OCI-LY3 (cell line): ENCODE measurements around the gene RFX4.

Experiments used
- H2AFZ ChIP-seq: fragments of 200-600, 300-600 bp; shearing (Covaris generic); 2 replicates; pipeline ENCODE4 v1.6.0; 2014; ENCODE audit warnings: antibody characterized with exemption, low read depth, low read length
- H3K27ac ChIP-seq: fragments of 200-600, 300-600 bp; sonication (generic); 2 replicates; pipeline ENCODE4 v1.5.1; 2014; ENCODE audit warnings: mild to moderate bottlenecking, low read length, moderate library complexity, mixed read lengths
- H3K27me3 ChIP-seq: fragments of 200-600, 300-600 bp; sonication (generic); 2 replicates; pipeline ENCODE4 v1.6.1; 2014; ENCODE audit warnings: low read depth, low read length, mixed read lengths
- H3K36me3 ChIP-seq: fragments of 200-600, 300-600 bp; sonication (generic); replicated peaks from 2 replicates; pipeline ENCODE3; 2014; ENCODE audit warnings: low read depth, low read length, mixed read lengths
- H3K4me1 ChIP-seq: fragments of 300-600, 200-600 bp; sonication (generic); 2 replicates; pipeline ENCODE4 v1.6.1; 2014; ENCODE audit warnings: low read length, mixed read lengths
- H3K4me2 ChIP-seq: fragments of 200-600, 300-600 bp; sonication (generic); 2 replicates; pipeline ENCODE4 v1.6.1; 2014; ENCODE audit warnings: low read length, mixed read lengths
- H3K4me3 ChIP-seq: fragments of 300-600, 200-600 bp; sonication (generic); 2 replicates; pipeline ENCODE4 v1.5.1; 2014; ENCODE audit warnings: antibody characterized with exemption, mild to moderate bottlenecking, low read length, moderate library complexity
- H3K79me2 ChIP-seq: fragments of 300-600, 200-600 bp; shearing (Covaris generic); 2 replicates; pipeline ENCODE4 v1.6.1; 2014; ENCODE audit warnings: mild to moderate bottlenecking, low read length, mixed read lengths
- H3K9ac ChIP-seq: fragments of 300-600, 200-600 bp; shearing (Covaris generic); 2 replicates; pipeline ENCODE4 v1.6.0; 2014; ENCODE audit warnings: mild to moderate bottlenecking, low read length, moderate library complexity
- H3K9me3 ChIP-seq: fragments of 200-600, 300-600 bp; shearing (Covaris generic); 2 replicates; pipeline ENCODE4 v1.6.1; 2014; ENCODE audit warnings: low read length, mixed read lengths; ENCODE audit not compliant: insufficient read depth
- H4K20me1 ChIP-seq: fragments of 200-600, 300-600 bp; sonication (generic); 2 replicates; pipeline ENCODE4 v1.6.1; 2016; ENCODE audit warnings: low read length, mixed read lengths; ENCODE audit not compliant: insufficient read depth
- EZH2phosphoT487 ChIP-seq: fragments of 200-600 bp; shearing (Covaris generic); IDR thresholded peaks from 2 replicates; pipeline ENCODE4 v1.6.1; 2018; ENCODE audit warnings: antibody characterized with exemption, mixed run types, low read depth
- TF ChIP-seq, protein P1 (sequence below): fragments of 200-600, 300-600 bp; sonication (generic); IDR thresholded peaks from 2 replicates; pipeline ENCODE4 v1.5.1; 2014; ENCODE audit warnings: antibody characterized with exemption, low read length, low read depth

Gene RFX4

DNA sequence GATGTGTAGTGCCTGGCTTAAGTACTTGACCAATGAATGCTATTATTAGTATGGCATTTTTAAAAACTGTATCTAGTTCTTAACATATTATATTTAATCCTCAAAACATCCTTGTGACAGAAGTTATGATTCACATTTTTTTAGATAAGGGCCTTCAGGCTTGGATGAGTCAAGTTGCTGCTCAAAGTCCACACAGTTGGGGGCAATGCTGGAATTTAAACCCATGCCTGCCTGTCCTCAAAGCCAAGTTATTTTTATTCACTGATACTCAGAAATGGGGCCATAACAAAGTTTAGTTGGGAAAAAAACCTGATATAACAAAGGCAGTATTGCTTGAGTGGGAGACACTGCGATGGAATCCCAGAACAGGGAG lies 50.6 kb downstream of the RFX4 start:
- Histone ChIP-seq H3K27me3 (peaks cover 27% of the 10 kb centered on the region), H3K79me2 (no peaks in the 10 kb centered on the region), H3K27ac (no peak overlapping the region), H3K4me1 (no peaks in the 10 kb centered on the region), H3K36me3 (no peaks in the 10 kb centered on the region), H2AFZ (no peak overlapping the region), H3K9ac (no peak overlapping the region), H3K9me3 (no peaks in the 10 kb centered on the region), H3K4me2 (no peak overlapping the region), H3K4me3 (no peak overlapping the region), H4K20me1 (no peaks in the 10 kb centered on the region)
- TF ChIP-seq, protein P1, sequence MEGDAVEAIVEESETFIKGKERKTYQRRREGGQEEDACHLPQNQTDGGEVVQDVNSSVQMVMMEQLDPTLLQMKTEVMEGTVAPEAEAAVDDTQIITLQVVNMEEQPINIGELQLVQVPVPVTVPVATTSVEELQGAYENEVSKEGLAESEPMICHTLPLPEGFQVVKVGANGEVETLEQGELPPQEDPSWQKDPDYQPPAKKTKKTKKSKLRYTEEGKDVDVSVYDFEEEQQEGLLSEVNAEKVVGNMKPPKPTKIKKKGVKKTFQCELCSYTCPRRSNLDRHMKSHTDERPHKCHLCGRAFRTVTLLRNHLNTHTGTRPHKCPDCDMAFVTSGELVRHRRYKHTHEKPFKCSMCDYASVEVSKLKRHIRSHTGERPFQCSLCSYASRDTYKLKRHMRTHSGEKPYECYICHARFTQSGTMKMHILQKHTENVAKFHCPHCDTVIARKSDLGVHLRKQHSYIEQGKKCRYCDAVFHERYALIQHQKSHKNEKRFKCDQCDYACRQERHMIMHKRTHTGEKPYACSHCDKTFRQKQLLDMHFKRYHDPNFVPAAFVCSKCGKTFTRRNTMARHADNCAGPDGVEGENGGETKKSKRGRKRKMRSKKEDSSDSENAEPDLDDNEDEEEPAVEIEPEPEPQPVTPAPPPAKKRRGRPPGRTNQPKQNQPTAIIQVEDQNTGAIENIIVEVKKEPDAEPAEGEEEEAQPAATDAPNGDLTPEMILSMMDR, result no peak
- no peak for TF ChIP-seq EZH2phosphoT487

DNA sequence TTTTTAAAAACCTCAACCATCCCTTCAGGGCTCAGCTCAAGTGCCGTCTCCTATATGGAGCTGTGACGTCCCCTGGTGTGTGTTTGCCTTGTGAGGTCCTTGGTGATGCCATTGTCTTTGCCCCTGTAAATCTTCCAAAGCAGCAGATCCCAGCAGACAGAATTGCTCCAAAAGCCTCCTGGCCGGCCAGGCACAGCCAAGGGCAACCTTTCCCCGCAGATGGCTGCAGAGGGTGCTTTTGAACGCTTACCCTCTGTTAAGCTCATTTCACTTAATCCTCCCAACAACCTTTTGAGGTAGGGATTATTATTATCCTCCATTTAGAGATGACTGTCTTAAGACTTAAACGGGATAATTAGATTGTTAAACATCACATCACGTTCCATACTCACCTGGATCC lies 51.4 kb downstream of the RFX4 start:
- TF ChIP-seq, protein P1, result no peak
- TF ChIP-seq EZH2phosphoT487, result no peak
- Histone ChIP-seq H2AFZ (no peak overlapping the region), H3K9ac (no peak overlapping the region), H3K4me2 (no peak overlapping the region), H3K27me3 (peaks cover 27% of the 10 kb centered on the region), H3K4me1 (no peaks in the 10 kb centered on the region), H3K9me3 (no peaks in the 10 kb centered on the region), H3K27ac (no peak overlapping the region), H3K4me3 (no peak overlapping the region), H4K20me1 (no peaks in the 10 kb centered on the region), H3K36me3 (no peaks in the 10 kb centered on the region), H3K79me2 (no peaks in the 10 kb centered on the region)

DNA sequence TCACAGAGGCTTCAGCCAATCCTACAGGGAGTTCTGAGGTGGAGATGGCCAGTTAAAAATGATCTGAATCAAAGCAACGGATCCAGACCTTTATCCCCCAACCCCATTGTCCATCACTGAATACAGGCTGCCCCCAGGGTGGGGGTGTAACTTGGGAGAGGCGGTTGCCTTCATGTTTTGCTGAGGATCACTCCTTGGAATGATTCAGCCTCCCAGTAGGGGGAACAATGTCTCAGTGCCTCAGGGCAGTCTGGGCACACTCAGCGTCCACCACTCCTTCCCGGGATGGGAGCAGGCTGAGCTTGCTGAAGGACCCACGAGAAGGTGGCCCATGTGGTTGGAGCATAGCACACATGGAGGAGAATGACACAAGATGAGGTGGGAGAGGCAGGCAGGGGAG lies 60.2 kb downstream of the RFX4 start:
- TF ChIP-seq, protein P1, result no peak
- TF ChIP-seq EZH2phosphoT487, result no peak
- Histone ChIP-seq H2AFZ (no peak overlapping the region), H3K9me3 (no peaks in the 10 kb centered on the region), H3K27me3 (peaks cover 14% of the 10 kb centered on the region), H3K9ac (no peak overlapping the region), H3K4me2 (no peak overlapping the region), H3K4me3 (no peak overlapping the region), H4K20me1 (no peaks in the 10 kb centered on the region), H3K79me2 (no peaks in the 10 kb centered on the region), H3K4me1 (no peaks in the 10 kb centered on the region), H3K36me3 (no peaks in the 10 kb centered on the region), H3K27ac (no peak overlapping the region)

DNA sequence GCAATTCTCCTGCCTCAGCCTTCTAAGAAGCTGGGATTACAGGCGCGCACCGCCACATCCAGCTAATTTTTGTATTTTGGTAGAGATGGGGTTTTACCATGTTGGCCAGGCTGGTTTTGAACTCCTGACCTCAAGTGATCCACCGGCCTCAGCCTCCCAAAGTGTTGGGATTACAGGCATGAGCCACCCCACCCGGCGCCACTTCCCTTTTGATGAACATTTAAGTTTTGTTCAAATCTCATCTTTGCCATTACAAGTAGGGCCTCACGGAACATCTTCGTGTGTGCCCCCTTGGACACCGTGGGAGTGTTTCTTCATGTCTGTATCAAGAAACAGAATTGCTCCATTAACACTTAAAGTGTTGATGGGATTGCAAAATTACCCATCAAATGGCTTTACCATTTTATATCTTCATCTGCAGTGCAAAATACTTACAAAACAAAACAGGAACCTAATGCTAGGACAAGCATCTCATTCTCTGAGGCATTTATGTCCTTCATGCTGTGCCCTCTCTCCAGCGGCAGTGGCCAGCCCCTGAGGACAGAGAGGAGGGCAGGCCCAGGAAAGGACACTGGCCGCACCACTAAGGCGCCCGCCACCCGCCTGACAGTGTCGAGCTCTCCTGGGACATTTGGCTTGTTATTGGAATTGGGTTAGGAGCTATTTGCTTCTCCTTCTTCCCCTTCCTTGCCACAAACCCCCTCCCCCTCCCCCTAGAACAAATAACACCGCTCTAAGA lies 61.7 kb downstream of the RFX4 start:
- Histone ChIP-seq H3K36me3 (no peaks in the 10 kb centered on the region), H3K4me1 (no peaks in the 10 kb centered on the region), H2AFZ (no peak overlapping the region), H3K9ac (no peak overlapping the region), H3K9me3 (no peaks in the 10 kb centered on the region), H4K20me1 (no peaks in the 10 kb centered on the region), H3K79me2 (no peaks in the 10 kb centered on the region), H3K27me3 (peaks cover 14% of the 10 kb centered on the region), H3K4me2 (no peak overlapping the region), H3K4me3 (no peak overlapping the region), H3K27ac (no peak overlapping the region)
- TF ChIP-seq, protein P1, result no peak
- TF ChIP-seq EZH2phosphoT487, result no peak
